Right atrium auricular region (tissue), 2 donors: ENCODE data around the gene CFAP92. TPM values are rescaled to one million over a fixed set of nuclear protein-coding genes. Genes with fewer than 3 reads are reported as not detected.

Experiments
- DNase-seq: peaks from one replicate; pipeline ENCODE4 v3.0.0-alpha.2; 2019; ENCODE audit warnings: low spot score
- H3K27ac ChIP-seq, 2 donors: fragments of 200-600 bp; sonication (generic); 1 replicate in 1 of 2; 2 replicates in 1 of 2; pipeline ENCODE4 v1.5.1; 2016 to 2019
- H3K27me3 ChIP-seq, 2 donors: fragments of 200-600 bp; sonication (generic); one replicate each; pipeline versions ENCODE4 v1.5.1 to v1.6.0; 2017 to 2019
- H3K36me3 ChIP-seq: fragments of 200-600 bp; sonication (generic); one replicate; pipeline ENCODE4 v1.5.1; 2016
- H3K4me1 ChIP-seq, 2 donors: fragments of 200-600 bp; sonication (generic); one replicate each; pipeline versions ENCODE4 v1.5.1 to v1.6.0; 2017 to 2019
- H3K4me3 ChIP-seq, 2 donors: fragments of 200-600 bp; sonication (generic); 1 replicate in 1 of 2; 2 replicates in 1 of 2; pipeline ENCODE4 v1.5.1; 2017 to 2019; ENCODE audit warnings: mild to moderate bottlenecking in 1 of 2, moderate library complexity in 1 of 2
- H3K9me3 ChIP-seq, 2 donors: fragments of 200-600 bp; sonication (generic); one replicate each; pipeline ENCODE4 v1.5.1; 2019
- total RNA-seq, 2 donors: library from RNA; depleted of rRNA; stranded (reverse); fragments of >200 nt; gene quantifications; one replicate each; pipeline ENCODE4 v1.1.0, GENCODE V29; 2016
- TF ChIP-seq, protein P1 (sequence below), 2 donors: fragments of 200-600 bp; sonication (generic); IDR thresholded peaks; one replicate each; pipeline ENCODE4 v1.5.1; 2019; ENCODE audit warnings: antibody characterized with exemption in 2 of 2

Gene CFAP92
- total RNA-seq, 2 donors from 2014 or later = not detected

DNA sequence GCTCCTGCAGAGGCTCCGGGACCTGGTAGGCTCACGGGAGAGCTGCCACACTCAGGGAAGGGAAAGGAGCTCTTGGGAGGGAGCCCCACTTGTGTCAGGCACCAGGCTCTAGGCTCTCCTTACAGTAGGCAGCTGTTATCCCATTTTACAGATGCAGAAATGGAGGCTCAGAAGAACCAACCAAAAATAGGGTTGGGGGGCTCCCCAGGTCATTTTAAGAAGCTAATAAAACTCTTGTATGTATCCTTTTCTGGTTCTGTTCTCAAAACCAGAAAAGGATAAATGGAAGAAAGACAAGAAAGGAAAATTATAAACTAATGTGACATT lies 43.2 kb upstream of the CFAP92 start:
- Histone ChIP-seq H3K27ac (no peak overlapping the region), H3K36me3 (no peaks in the 10 kb centered on the region), H3K4me3 (no peak overlapping the region), H3K27me3 (no peaks in the 10 kb centered on the region), H3K4me1 (peaks cover 0 to 4% of the 10 kb centered on the region in 2 donors), H3K9me3 (no peaks in the 10 kb centered on the region)
- no peak for DNase-seq
- TF ChIP-seq, protein P1, sequence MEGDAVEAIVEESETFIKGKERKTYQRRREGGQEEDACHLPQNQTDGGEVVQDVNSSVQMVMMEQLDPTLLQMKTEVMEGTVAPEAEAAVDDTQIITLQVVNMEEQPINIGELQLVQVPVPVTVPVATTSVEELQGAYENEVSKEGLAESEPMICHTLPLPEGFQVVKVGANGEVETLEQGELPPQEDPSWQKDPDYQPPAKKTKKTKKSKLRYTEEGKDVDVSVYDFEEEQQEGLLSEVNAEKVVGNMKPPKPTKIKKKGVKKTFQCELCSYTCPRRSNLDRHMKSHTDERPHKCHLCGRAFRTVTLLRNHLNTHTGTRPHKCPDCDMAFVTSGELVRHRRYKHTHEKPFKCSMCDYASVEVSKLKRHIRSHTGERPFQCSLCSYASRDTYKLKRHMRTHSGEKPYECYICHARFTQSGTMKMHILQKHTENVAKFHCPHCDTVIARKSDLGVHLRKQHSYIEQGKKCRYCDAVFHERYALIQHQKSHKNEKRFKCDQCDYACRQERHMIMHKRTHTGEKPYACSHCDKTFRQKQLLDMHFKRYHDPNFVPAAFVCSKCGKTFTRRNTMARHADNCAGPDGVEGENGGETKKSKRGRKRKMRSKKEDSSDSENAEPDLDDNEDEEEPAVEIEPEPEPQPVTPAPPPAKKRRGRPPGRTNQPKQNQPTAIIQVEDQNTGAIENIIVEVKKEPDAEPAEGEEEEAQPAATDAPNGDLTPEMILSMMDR (IDR thresholded peaks at IDR 0.05) = no peak

DNA sequence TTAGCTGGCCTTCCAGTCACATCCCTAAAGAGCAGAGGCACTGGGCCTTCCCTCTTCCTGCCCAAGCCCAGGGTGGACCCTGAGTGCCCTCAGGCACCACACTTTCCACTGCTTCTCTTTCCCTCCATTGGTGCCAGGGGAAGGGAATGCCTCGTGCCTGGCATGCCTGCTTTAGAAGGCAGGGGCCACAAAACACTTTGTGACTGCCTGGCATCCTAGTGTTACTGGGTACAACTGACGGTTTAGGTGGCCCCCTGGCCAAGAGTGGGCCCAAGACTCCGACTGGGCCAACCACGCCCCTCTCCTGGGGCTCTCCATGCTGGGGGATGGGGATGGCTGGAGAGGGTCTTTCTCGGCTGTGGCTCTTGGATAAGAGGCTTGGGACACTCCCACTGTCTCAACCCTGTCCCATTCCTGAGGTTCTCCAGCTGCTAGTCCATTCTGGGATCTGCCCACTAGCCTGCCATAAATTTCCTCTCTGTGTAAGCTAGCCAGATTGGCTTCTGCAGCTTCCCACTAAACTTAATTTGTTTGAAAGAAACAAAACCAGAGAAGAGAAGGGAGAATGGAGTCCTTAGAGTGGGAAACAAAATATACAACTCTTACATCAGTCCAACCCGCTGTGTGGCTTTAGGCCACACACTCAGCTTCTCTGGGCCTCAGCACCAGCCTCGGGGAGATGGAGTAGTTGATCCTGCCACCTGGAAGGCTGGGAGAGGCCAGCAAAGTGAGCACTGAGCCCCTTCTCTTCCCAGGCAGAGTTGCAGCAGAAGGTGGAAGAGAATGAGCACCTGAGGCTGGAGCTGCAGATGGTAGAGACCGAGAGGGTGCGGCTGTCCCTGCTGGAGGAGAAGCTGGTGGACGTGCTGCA lies 42.6 kb upstream of the CFAP92 start:
- TF ChIP-seq, protein P1 (IDR thresholded peaks at IDR 0.05) = no peak
- Histone ChIP-seq H3K4me1 (peaks cover 0 to 4% of the 10 kb centered on the region in 2 donors), H3K4me3 (no peak overlapping the region), H3K27ac (no peak overlapping the region), H3K9me3 (no peaks in the 10 kb centered on the region), H3K36me3 (no peaks in the 10 kb centered on the region), H3K27me3 (no peaks in the 10 kb centered on the region)
- no peak for DNase-seq

DNA sequence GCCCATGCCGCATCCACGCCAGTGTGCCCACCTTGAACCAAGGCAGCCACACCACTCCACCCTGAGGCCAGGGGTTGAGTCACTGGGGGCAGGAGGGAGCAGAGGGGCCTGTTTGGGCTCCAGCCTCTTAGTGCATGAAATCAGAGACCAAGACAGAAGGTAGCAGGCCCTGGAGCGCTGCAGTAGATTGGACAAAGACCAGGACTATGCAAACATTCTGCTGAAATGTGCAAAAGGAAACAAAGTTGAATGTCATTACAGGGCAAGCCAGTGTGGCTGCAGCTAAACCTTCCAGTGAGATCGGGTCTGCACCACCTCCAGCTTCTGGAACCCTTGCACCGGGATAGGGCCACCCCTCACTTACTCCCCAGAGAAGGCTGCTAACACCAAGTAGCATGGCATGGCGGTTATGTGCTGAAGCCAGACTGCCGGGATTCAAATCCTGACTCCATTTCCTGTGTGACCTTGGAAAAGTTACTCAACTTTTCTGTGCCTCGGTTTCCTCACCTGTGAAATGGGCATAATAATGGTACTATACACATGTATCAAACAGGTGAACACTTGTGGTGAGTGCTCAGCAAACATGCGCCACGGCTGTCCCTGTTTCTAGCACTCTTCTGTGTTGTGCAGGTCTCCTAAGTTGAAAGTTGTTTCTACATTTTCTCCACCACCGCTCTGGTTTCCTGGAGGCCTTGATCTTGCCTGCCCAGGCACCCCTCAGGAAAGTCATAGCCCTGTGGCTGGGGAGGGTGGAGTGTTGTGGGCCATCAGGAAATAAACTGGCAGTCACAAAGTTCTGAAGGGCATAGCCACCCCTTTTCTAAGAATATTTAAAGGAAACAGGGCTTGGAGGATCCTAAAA lies 41.7 kb upstream of the CFAP92 start:
- TF ChIP-seq, protein P1 (IDR thresholded peaks at IDR 0.05) = no peak
- DNase-seq = no peak
- Histone ChIP-seq H3K36me3 (no peaks in the 10 kb centered on the region), H3K4me3 (no peak overlapping the region), H3K27ac (no peak overlapping the region), H3K9me3 (no peaks in the 10 kb centered on the region), H3K27me3 (no peaks in the 10 kb centered on the region), H3K4me1 (peaks cover 0 to 4% of the 10 kb centered on the region in 2 donors)

DNA sequence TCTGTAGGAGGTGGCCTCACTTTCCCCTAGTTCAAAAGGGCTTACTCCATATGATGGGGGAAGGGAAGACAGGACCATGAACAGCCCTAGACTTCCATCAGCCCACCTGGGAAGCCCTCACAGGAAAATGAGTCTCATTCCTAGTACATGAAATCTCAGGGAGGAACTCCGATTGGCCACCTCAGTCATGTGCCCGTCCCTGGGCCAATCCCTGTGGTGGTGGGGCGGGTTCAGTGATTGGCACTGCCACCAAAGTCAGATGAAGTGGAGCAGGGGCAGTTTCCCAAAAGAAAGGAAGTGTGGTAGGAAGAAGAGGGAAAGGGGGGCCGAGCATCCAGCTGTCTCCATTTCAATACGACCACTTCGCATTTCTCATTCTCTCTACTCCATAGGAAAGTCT lies 40.8 kb upstream of the CFAP92 start:
- DNase-seq = no peak
- Histone ChIP-seq H3K4me1 (peaks cover 0 to 2% of the 10 kb centered on the region in 2 donors), H3K36me3 (no peaks in the 10 kb centered on the region), H3K27me3 (no peaks in the 10 kb centered on the region), H3K27ac (no peak overlapping the region), H3K9me3 (no peaks in the 10 kb centered on the region), H3K4me3 (no peak overlapping the region)
- TF ChIP-seq, protein P1 (IDR thresholded peaks at IDR 0.05) = no peak

DNA sequence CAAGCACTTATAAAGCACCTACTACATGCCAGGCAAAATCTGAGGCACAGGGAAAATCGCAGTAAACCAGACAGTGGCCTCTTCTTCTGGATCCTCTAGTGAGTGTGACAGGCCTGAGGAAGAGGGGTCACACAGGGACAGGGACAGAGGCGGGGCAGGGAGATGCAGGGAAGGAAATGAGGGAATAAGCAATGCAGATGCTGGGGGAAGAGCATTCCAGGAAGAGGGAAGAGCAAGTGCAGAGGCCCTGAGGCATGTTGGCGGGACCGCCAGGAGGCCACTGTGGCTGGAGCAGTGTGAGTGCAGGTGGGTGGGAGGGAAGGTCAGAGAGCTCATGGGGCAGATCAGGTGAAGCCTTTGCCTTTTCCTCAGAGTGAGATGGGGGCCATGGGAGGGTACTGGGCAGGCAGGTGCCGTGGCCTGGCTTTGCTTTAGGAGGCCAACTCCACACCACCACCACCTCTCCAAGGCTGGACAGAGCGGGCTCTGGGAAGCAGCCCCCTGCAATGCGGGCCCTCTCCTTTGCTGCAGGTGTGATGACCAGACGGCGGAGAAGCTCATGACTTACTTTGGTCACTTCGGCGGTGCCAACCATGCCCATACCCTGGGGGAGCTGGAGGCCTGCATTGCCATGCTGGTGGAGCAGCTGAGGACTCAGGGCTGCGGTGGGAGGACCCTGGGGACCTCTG lies 39.9 kb upstream of the CFAP92 start:
- H3K4me3 ChIP-seq = no peak overlapping the region
- no peaks in the 10 kb centered on the region for H3K36me3 ChIP-seq
- no peaks in the 10 kb centered on the region for H3K4me1 ChIP-seq
- no peak for DNase-seq
- no peaks in the 10 kb centered on the region for H3K9me3 ChIP-seq
- TF ChIP-seq, protein P1 (IDR thresholded peaks at IDR 0.05) = no peak
- no peaks in the 10 kb centered on the region for H3K27me3 ChIP-seq
- no peak overlapping the region for H3K27ac ChIP-seq
